Measurements from ENCODE around the gene TTLL9.

DNA sequence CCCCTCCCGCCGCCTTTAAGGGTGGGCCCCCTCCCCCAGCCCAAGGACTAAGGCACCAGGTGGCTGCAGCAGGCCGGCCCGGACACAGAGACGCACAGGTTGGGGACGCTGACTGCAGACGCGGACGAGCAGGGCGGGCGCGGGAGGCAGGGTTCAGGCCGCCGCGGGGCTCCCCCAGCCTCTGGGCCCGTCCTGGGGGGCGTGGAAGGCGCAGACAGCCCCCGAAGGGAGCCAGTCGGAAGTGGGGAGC is 9.4 kb upstream of the TTLL9 start:
- no peak for TF ChIP-seq POLR2A (IDR thresholded peaks at IDR 0.05)
- no peak for TF ChIP-seq CTCF (IDR thresholded peaks at IDR 0.05)

Data from thyroid gland (tissue), 4 donors.